GM18873 (cell line): Measurements from ENCODE around the gene ARPC5L.
"Not testable (repeated sequence)": the region's sequence is repeated elsewhere in the genome, so short reads cannot be mapped to it uniquely, and the experiment has no call there.

Source experiments
- ATAC-seq: cut with Tn5 transposase; IDR thresholded peaks from one replicate; pipeline ENCODE4 v1.9.1; 2021; ENCODE audit warnings: mild to moderate bottlenecking, moderate library complexity, moderate number of reproducible peaks; ENCODE audit not compliant: unreplicated experiment, low FRiP score

ARPC5L gene

DNA sequence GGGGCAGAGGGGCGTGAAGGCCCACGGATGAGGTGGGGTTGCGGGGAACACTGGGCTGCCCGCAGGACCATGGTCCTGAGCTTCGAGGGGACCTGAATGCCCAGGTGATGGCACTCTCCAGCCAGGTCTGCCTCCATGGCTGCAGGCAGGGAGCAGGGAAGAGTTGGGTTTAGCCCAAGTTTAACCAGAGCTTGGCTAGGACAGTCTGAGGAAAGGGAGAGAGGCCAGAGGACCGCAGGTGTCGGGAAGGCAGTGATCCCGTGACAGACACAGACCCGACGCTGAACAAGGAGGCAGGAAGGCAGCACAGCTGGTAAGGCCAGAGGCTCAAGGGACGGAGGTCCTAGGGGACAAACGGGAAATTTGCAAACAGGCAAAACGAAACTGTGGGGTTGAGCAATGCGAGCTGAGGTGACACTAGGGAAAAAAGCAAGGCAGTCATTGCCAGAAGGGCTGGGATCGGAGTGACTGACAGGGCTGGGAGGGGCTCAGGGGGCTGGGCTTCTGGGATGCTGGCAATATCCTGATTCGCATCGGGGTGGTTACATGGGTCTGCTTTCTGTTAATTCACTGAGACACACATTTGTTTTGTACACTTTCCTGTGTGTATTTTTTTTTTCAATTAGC is 25.0 kb downstream of the ARPC5L start:
- no peak for ATAC-seq

DNA sequence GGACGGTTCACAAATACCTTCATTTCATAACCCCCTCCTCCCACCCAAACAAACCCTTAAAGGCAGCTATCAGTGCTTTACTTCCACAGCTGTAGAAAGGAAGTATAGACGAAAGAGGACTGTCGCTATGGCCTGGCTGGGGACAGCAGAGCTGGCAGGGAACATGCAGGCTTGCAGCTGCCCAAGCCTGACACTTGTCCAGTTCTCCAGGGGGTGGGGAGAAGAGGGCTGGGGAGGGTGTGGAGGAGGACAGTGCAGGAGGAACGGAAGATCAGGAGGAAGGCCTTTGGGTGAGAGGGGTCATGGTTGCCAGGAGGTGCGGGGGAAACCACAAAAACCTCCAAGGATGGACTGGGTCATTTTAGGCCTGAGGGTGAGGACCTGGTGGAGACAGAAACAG is 25.9 kb downstream of the ARPC5L start:
- no peak for ATAC-seq

DNA sequence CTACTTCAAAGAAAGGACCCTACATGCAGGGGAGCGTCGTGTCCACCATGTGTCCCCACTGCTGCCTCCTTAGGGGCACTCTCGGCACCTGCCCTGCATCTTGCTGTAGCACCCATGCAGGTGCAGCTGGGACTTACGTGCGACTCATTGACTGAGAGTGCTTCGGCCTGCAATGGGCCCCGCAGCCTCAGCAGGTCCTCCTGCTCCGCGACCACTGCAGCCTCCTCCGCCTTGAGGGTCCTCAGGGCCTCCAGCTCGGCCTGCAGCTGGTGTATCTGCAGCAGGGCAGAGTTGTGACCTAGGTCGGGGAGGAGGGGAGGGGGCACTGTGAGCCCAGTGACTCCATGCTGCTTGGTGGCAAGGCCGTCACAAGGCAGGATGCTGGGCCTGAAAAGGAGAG is 27.1 kb downstream of the ARPC5L start:
- no peak for ATAC-seq

DNA sequence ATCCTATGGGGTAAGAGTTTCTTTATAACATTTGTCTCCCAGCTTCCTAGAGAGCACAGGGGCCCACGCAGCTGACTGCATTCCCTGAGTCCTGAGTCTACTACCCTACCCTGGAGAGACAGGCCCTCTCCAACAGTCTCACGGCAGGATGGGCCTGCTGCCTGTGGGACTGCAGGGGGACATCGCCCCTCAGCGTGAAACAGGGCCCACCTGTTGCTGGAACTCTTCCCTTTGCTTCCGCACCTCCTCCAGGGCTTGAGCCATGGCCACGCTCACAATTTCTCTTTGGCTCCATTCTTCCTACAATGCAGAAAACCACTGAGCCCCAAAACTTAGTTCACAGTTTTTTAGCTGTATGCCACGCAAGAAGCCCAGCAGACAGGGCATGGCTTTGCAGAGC is 28.2 kb downstream of the ARPC5L start:
- ATAC-seq = no peak

DNA sequence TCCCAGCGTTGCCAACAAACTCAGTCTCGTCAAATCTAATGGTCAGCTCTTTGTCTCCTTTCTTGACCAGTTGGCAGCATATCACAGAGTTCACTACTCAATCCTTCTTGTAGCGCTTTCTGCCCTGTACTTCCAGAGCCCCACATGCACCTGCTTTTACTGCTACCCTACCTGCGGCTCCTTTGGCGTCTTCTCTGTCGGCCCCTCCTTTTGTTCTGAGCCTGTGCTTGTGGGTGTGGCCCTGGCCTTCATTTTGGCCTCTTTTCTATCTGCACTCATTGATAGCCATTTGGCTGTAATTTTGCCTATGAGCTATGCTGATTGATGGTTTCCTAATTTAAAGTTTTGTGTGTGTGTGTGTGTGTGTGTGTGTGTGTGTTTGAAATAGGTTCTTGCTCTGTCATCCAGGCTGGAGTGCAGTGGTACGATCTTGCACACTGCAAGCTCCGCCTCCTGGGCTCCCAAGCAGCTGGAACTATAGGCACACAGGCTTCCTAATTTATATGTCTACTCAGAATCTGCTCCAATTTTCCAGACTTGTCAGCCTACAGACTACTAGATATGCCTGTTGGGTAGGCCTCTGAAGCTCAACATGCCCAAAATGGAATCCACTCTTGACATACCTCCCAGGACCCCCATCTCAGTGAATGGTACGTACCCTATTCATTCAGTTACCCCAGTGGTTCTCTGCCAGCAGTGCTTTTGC is 32.3 kb downstream of the ARPC5L start:
- no peak for ATAC-seq

DNA sequence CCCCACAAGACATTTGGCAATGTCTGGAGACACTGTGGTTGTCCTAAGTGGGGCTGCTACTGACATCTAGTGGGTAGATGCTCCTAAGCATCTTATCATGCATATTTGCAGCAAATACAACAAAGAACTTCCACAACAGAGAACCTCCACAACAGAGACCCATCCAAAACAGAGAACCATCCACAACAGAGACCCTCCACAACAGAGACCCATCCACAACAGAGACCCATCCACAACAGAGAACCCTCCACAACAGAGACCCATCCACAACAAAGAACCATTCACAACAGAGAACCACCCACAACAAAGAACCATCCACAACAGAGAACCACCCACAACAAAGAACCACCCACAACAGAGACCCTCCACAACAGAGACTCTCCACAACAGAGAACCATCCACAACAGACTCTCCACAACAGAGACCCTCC is 32.8 kb downstream of the ARPC5L start:
- ATAC-seq = no peak

DNA sequence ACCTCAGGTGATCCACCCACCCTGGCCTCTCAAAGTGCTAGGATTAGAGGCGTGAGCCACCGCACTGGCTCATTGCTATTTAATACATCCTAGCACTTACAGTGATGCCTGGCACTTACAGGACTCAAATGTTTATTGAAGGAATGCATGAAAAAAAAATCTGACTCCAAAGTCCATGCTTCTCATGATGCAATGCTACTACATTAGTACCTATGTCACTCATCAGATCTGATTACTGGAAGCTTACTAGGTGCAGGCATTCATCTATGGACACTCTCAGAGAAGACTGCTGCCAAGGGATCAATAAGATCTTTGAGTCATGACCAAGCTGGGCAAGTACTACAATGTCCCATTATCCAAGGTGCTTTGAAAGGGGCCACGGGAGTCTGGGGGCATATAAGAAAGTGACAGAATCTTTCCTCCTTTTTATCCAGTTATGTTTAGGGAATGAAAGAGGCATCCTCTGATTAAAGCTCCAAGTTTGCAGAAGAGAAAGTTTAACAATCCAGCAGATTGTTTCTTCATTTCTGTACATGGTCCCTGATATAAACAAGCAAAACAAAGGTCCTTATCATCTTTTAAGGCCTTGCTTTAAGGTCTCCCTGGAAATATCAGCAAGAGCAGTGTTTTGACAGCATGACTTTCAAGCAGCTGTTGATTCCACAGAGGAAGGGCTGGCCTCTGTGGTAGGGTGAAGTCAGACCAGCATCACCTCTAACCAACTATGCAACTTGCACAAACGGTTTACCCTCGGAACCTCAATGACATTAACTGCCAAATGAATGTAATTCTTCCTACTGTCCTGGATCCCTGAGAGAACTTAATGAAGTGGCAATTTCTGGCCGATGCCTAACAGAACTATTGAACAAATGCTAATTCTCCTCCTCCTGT is 35.9 kb downstream of the ARPC5L start:
- ATAC-seq = no peak

DNA sequence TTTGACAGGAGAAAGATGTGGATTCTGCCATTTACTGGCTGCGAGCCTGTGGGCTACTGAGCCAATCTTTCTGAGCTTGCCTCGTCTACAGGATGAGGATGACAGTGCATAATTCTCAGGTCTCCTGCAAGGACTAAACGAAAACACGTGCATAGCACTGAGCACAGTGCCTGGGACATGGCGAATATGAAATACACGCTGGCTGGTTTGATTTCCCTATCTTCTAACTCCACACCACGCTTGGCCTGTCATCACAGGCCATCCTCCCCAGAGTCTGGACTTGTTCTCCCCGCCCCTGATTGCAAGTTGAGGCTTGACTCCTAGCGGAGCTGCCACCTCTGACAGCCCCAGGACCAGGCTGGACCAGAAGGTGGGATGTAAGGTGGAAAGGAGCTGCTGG is 37.9 kb downstream of the ARPC5L start:
- no peak for ATAC-seq

DNA sequence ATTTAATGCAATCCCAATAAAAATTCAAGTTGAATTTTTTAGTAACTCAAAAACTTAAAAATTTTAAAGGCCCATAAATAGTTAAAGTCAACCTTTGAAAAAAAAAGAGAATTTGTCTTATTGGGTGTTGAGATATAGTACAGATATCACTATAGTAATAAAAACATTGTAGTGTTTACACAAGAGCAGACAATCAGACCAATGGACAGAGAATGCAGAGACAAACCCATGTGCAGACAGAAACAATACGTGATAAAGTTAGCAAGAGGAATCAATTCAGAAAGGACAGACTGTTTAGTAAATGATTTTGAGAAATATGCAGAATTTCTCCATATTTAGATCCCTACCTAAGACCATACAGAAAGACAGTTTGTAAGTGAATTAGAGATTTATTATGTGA is 45.0 kb downstream of the ARPC5L start:
- no peak for ATAC-seq

DNA sequence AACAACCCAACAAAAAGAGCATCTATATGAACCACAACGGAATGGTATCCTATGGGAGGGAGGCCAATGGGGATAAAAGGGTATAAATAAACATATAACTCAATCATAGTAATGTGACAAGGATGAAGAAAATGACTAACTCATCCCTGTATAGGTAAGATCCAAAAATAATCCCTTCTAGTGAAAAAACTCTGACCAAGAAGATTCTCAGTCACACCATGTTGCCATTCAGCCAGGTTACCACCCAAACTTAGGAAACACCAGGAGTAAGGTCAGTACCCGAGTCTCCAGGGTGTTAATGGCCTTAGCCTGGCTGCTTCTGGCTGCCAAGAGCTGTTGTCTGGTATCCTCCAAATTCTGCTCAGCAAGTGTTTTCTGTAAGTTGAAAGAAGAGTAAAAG is 46.2 kb downstream of the ARPC5L start:
- ATAC-seq = no peak

DNA sequence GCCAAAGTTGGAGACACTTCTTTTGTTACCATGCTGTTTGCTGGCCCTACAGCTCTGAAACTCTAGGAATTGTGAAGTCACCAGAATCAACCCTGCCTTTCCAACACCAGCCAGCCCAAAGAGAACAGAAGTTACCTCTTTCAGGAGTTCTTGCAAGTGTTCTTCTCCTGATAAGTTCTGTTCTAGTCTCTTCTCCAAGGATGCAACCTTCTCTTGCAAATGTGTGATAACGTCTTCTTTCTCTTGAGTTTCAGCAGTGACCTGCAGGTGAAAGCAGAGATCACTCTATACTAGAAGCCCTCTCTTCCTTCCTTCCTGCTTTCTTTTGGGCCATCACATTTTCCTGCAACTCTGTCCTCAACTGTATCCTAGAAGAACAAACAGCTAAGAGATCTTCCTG is 49.8 kb downstream of the ARPC5L start:
- ATAC-seq = no peak

DNA sequence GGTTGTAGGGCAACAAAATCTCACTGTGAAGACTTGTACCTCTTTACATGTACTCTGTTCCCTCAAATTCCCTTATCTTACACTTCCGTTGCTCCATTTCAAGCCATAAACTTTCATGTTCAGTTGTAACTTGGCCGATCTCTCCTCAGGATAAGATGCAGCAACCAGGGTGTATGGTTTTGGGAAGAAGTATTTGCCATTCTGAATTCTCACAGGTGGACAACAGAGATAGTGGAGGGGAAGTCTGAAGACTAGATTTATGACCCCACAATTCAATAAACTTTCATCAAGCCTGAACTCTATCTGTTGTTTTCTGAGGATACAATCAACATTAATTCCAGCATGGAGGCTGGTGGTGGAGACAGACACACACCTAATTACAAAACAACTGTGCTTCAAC is 51.4 kb downstream of the ARPC5L start:
- ATAC-seq = no peak

DNA sequence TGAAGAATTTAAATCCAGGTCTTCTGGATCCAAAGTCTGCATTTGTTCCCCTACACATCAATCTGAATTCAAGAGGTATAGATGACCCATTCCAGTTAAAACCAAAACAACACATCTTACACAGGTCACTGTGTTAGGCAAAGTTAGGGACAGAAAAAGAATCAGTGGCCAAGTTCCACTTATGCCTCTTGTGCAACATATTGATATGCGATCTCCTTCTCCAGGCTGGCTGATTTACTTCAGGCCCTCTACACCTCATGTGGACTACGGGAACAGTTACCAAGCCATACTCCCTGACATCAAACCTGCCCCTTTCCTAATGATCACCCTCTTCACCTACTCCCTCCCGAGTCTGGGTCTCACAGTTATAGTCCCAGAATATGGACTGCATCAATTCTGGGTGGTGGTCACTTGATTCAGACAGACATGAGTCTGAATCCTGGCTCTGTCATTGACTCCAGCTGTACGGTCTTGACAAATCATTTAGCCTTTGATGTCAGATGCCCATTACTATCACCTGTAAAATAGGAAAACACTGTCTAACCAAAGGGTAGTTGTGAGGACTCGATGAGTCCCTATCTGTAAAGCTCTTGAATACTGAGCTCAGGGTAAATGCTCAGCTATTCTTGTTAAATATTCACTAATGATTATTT is 52.9 kb downstream of the ARPC5L start:
- no peak for ATAC-seq

DNA sequence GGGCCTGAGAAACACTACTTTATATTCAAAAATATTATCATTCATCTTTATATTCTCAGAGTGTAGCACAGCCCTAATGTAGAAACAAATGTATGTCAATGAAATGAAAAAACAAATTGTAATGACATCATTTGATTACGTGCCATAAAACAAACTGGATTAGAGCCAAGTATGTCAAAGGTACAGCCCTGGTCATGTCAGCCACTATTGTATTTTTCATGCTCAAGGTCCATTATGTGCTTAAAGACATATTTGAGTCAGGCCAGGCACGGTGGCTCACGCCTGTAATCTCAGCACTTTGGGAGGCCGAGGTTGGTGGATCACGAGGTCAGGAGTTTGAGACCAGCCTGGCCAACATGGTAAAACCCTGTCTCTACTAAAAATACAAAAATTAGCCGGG is 58.5 kb downstream of the ARPC5L start:
- ATAC-seq = not testable (repeated sequence)
